ENCODE data around the gene HSD11B1.

HSD11B1 gene

DNA sequence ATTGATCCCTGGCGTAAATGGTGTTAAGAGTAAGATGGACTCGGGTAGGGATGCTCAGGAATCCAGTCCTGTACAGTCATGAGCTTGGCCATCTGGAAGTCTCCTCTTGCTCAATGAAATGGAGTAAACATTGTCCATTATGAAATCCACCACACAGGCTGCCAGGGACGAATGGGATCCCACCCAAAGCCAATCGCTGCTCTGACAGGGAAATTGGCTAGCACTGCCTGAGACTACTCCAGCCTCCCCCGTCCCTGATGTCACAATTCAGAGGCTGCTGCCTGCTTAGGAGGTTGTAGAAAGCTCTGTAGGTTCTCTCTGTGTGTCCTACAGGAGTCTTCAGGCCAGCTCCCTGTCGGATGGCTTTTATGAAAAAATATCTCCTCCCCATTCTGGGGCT is at the start of gene HSD11B1:
TSS of gene HSD11B1 (plus strand) at position 263 of the 400 bp plus-strand sequence. CDS start at position 360, 97 bp downstream.
- Histone ChIP-seq H3K4me2 (ENCODE audit: insufficient read depth, low read length) (no peak within 1 kb of the TSS), H2AFZ (ENCODE audit: low read depth, low read length) (no peak within 1 kb of the TSS), H3K27me3 (ENCODE audit: insufficient read depth, low read length, poor library complexity) (peaks cover 4% of the 10 kb centered on the region), H3K27ac (ENCODE audit: low read length) (no peak within 1 kb of the TSS), H3K4me3 (ENCODE audit: low read depth in 1 of 2, low read length in 2 of 2) (no peak within 1 kb of the TSS), H3K36me3 (ENCODE audit: insufficient read depth, low read length) (no peaks in the 10 kb centered on the region), H3K79me2 (ENCODE audit: insufficient read depth, low read length) (no peaks in the 10 kb centered on the region), H4K20me1 (ENCODE audit: insufficient read depth, low read length) (no peaks in the 10 kb centered on the region), H3K9ac (ENCODE audit: low read depth, low read length) (no peak within 1 kb of the TSS), H3K9me3 (ENCODE audit: insufficient read depth, low read length, severe bottlenecking) (no peaks in the 10 kb centered on the region), H3K4me1 (ENCODE audit: insufficient read depth, low read length) (no peaks in the 10 kb centered on the region)
- DNase-seq = no peak
- TF ChIP-seq, protein P1, sequence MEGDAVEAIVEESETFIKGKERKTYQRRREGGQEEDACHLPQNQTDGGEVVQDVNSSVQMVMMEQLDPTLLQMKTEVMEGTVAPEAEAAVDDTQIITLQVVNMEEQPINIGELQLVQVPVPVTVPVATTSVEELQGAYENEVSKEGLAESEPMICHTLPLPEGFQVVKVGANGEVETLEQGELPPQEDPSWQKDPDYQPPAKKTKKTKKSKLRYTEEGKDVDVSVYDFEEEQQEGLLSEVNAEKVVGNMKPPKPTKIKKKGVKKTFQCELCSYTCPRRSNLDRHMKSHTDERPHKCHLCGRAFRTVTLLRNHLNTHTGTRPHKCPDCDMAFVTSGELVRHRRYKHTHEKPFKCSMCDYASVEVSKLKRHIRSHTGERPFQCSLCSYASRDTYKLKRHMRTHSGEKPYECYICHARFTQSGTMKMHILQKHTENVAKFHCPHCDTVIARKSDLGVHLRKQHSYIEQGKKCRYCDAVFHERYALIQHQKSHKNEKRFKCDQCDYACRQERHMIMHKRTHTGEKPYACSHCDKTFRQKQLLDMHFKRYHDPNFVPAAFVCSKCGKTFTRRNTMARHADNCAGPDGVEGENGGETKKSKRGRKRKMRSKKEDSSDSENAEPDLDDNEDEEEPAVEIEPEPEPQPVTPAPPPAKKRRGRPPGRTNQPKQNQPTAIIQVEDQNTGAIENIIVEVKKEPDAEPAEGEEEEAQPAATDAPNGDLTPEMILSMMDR (IDR thresholded peaks at IDR 0.05; ENCODE audit: borderline replicate concordance, extremely low read depth, low read length, poor library complexity, severe bottlenecking) = no peak
- no peak for TF ChIP-seq EZH2 (IDR thresholded peaks at IDR 0.05; ENCODE audit: borderline replicate concordance, low read depth, low read length, severe bottlenecking)
- ATAC-seq (ENCODE audit: insufficient read depth, low read depth) = no peak

DNA sequence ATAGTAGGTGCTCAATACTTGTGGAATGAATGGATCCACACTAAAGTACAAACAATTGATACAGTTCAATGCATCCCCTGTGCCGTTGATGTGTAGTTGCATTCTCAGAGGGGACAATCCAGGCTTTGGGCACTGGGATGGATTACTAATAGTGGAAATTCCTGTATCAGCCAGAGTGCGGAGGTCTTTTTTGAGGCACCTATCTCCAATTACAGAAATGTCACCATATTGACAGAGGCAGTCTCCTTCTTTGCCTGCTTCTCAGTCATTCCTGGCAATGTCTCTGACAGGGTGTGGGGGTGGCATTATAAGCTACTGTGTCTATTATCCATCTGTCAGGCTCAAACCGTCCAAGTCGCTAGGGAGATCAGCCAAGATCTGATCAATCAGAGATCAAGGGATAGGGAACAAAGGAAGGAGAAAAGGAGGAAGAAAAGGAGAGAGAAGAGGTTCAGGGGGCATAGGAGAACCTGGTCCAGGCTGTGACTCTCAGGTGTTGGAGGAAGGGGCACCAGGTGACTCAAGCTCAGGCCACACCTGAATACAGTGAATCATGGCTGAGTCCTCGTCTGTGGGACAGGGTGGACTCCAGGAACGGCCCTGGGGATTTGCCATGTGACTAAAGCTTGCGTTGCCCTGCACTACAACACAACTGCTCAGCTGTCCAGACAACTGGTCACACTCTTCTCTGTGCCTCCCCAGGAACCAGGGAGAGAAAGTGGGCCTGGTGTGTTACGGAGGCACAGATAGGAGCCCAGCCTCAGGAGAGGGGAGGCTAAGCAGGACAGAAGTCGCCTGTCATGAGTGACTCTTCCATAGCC is 49.0 kb upstream of the HSD11B1 start:
- H3K4me3 ChIP-seq (ENCODE audit: low read depth in 1 of 2, low read length in 2 of 2) = no peak overlapping the region
- no peak overlapping the region for H2AFZ ChIP-seq (ENCODE audit: low read depth, low read length)
- no peak for DNase-seq
- H3K27ac ChIP-seq (ENCODE audit: low read length) = no peak overlapping the region
- TF ChIP-seq, protein P1 (IDR thresholded peaks at IDR 0.05; ENCODE audit: borderline replicate concordance, extremely low read depth, low read length, poor library complexity, severe bottlenecking) = no peak
- TF ChIP-seq EZH2 (IDR thresholded peaks at IDR 0.05; ENCODE audit: borderline replicate concordance, low read depth, low read length, severe bottlenecking) = no peak
- H4K20me1 ChIP-seq (ENCODE audit: insufficient read depth, low read length) = no peaks in the 10 kb centered on the region
- H3K36me3 ChIP-seq (ENCODE audit: insufficient read depth, low read length) = no peaks in the 10 kb centered on the region
- peaks cover 6% of the 10 kb centered on the region for H3K27me3 ChIP-seq (ENCODE audit: insufficient read depth, low read length, poor library complexity)
- H3K4me2 ChIP-seq (ENCODE audit: insufficient read depth, low read length) = no peak overlapping the region
- H3K79me2 ChIP-seq (ENCODE audit: insufficient read depth, low read length) = no peaks in the 10 kb centered on the region
- no peaks in the 10 kb centered on the region for H3K4me1 ChIP-seq (ENCODE audit: insufficient read depth, low read length)
- no peak overlapping the region for H3K9ac ChIP-seq (ENCODE audit: low read depth, low read length)
- ATAC-seq (ENCODE audit: insufficient read depth, low read depth) = no peak
- no peaks in the 10 kb centered on the region for H3K9me3 ChIP-seq (ENCODE audit: insufficient read depth, low read length, severe bottlenecking)

GRCh38 chr1:209657140-209657879 is 47.3 kb upstream of the HSD11B1 start:
- ATAC-seq (ENCODE audit: insufficient read depth, low read depth) = no peak
- no peaks in the 10 kb centered on the region for H3K4me1 ChIP-seq (ENCODE audit: insufficient read depth, low read length)

More at GRCh38 chr1:209657140-209657879, 47.3 kb upstream of the HSD11B1 start:
- TF ChIP-seq, protein P1 (IDR thresholded peaks at IDR 0.05; ENCODE audit: borderline replicate concordance, extremely low read depth, low read length, poor library complexity, severe bottlenecking) = no peak
- TF ChIP-seq EZH2 (IDR thresholded peaks at IDR 0.05; ENCODE audit: borderline replicate concordance, low read depth, low read length, severe bottlenecking) = no peak
- Histone ChIP-seq H3K79me2 (ENCODE audit: insufficient read depth, low read length) (no peaks in the 10 kb centered on the region), H3K27ac (ENCODE audit: low read length) (no peak overlapping the region), H3K36me3 (ENCODE audit: insufficient read depth, low read length) (no peaks in the 10 kb centered on the region), H2AFZ (ENCODE audit: low read depth, low read length) (no peak overlapping the region), H3K4me3 (ENCODE audit: low read depth in 1 of 2, low read length in 2 of 2) (no peak overlapping the region), H3K9ac (ENCODE audit: low read depth, low read length) (no peak overlapping the region), H3K4me2 (ENCODE audit: insufficient read depth, low read length) (no peak overlapping the region), H3K27me3 (ENCODE audit: insufficient read depth, low read length, poor library complexity) (peaks cover 7% of the 10 kb centered on the region), H4K20me1 (ENCODE audit: insufficient read depth, low read length) (no peaks in the 10 kb centered on the region), H3K9me3 (ENCODE audit: insufficient read depth, low read length, severe bottlenecking) (no peaks in the 10 kb centered on the region)
- DNase-seq = no peak

Measured in DND-41 (cell line).